GM19452 (cell line): ENCODE results near the gene ABITRAM.

Experiments
- ATAC-seq: cut with Tn5 transposase; IDR thresholded peaks from one replicate; pipeline ENCODE4 v1.9.1; 2021; ENCODE audit not compliant: unreplicated experiment

ABITRAM gene

GRCh38 chr9:108983885-108984284, 49.7 kb downstream of the ABITRAM start:
- no peak for ATAC-seq
